GM19193 (cell line): ENCODE results near the gene FERMT2.

Source experiments
- POLR2A ChIP-seq: IDR thresholded peaks from 4 replicates; pipeline ENCODE4 v1.6.1; 2011; ENCODE audit not compliant: insufficient read depth, insufficient read length; ENCODE audit errors: extremely low read depth

Gene FERMT2

DNA sequence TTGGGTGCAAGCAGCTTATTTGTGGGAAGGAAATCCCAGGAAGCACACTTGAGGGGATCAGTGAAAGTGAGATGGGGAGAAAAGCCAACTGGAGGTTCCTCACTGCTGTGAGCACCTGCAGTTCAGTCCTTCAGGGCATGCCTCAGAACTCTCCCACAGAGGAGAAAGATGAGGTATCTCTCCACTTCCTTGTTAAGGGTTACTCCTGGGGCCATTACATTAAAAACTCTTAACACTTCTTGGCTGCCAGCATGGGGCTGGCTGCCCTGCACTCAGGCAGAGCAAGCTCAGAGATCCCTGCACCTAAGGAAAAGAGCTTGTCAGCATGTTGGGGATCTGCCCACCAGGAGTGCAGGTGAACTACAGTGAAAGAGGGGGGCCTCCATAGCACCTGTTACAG lies 28.8 kb downstream of the FERMT2 start:
- TF ChIP-seq POLR2A = no peak

DNA sequence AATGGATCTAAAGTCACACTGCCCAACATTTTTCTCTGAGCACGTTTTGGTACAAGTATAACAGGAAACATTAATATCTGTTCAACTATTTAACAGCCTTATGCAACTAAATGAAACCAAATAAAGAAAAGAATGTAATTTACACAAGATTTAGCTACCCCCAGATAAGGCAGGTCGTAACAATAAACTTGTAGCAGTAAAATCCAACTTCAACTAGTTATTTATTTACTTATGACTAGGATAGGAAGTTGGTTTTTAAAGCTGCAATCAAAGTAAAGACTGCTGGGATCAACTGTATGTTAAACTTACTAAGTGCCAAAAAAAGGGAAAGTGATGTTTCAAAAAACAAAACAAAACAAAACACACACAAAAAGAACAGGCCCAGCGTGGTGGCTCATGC lies 30.9 kb downstream of the FERMT2 start:
- no peak for TF ChIP-seq POLR2A

DNA sequence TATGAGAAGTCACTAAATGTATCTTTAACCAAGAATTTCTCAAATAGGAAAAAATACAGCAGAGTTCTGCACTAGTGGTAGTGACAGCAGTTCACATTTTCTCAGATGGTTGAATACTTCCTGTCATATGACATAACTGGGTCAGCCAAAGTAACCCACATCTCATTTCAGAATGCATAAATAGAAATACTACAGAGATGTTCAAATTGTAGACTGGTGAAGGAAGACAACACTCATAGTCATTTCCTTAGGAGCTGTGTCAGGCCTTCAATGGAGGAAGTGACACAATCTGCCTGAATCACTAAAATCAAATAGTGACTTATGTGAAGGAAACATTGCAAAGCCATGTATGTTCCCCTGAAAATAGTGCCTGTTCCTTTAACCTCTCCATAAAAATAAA lies 32.4 kb downstream of the FERMT2 start:
- TF ChIP-seq POLR2A = no peak

DNA sequence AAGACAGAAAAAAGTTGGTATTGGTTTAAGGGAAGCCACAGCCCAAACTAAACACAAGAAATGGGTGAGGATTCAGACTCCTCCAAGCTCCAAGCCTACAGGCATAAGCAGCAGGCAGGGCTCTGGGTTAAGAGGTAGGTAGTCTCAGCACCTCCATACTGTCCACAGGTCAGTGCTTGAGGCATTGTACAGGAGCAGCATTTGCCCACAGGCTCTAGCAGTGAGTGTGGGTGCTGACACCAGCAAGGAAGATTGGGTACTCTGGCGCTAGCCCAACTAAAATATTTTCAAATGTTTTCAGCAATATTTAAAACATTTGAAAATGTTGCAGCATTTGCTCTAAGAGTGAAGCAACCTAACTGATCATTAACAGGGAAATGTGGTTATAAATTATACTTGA lies 33.1 kb downstream of the FERMT2 start:
- TF ChIP-seq POLR2A = no peak

GRCh38 chr14:52914295-52914694 lies 36.6 kb downstream of the FERMT2 start:
- TF ChIP-seq POLR2A = no peak

GRCh38 chr14:52913271-52913670 lies 37.6 kb downstream of the FERMT2 start:
- no peak for TF ChIP-seq POLR2A

GRCh38 chr14:52911904-52912303 lies 38.9 kb downstream of the FERMT2 start:
- no peak for TF ChIP-seq POLR2A

- TF ChIP-seq POLR2A = no peak
These were observed 40.3 kb downstream of the FERMT2 start for GRCh38 chr14:52910572-52910971.

- no peak for TF ChIP-seq POLR2A
These were observed 42.9 kb downstream of the FERMT2 start for GRCh38 chr14:52907949-52908348.

DNA sequence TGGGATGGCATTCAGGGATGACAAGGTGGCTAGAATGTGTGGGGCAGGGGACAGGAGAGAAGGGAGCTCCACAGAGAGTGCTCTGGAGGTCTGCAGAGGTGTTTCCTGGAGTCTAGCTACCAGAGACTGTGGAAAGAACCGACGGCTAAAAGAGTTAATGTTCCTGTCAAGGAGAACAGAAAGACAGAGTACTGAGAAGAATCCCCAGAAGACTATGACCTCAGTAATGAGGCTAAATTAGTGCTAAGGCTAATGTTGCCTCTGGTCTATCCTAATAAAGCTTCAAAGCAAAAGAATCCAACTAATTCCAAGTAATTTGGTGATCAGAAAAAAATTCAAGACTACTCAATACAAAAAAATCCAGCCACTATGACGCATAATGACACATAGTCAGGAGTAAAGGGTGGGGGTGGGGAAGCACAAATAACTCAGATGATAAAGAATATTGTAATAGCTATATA lies 44.7 kb downstream of the FERMT2 start:
- TF ChIP-seq POLR2A = no peak

GRCh38 chr14:52902971-52903619 lies 47.8 kb downstream of the FERMT2 start:
- no peak for TF ChIP-seq POLR2A

- TF ChIP-seq POLR2A = no peak
These were observed 49.4 kb downstream of the FERMT2 start for GRCh38 chr14:52901357-52901980.

- TF ChIP-seq POLR2A = no peak
These were observed 50.1 kb downstream of the FERMT2 start for GRCh38 chr14:52900731-52901130.

DNA sequence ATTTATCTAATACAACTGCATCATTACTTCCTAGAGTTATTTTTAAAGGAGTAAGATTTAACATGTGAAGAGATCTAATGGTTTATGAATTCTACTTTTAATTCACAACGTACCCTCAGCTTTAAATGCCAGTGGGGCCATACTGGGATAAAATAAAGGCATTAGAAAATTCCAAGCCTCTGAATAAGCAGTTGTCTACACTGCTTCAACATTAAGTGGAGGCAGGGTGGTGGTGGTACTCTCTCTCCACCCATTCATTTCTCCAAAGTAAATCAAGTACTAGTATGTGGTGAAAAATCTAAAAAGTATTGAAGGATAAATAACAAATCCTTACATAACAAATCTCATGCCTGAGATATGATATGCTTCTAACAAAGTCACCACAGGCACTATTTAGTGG lies 52.4 kb downstream of the FERMT2 start:
- no peak for TF ChIP-seq POLR2A

DNA sequence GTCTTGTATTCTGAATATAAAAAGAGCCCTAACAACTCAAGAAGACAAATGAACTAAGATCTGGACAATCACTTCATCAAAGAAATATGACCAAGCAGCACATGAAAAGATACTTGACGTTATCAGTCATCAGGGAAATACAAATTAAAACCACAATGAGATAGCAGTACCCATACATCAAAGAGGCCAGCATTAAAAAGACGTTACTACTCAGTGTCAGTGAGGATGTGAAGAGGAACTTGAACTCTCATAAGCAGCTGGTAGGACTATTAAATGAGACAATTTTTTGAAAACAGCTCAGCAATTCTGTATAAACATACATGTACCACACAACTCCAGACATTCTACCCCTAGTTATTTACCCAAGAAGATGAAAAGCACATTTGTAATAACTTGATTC lies 55.9 kb downstream of the FERMT2 start:
- TF ChIP-seq POLR2A = no peak

GRCh38 chr14:52891800-52892199 lies 59.0 kb downstream of the FERMT2 start:
- TF ChIP-seq POLR2A = no peak
